ENCODE data around the gene ARHGAP4.

- TF ChIP-seq CTCF (IDR thresholded peaks at IDR 0.05 in 2 of 3, conservative IDR thresholded peaks at IDR 0.05 in 1 of 3; ENCODE audit: borderline replicate concordance in 1 of 3, insufficient read depth in 1 of 3, low read depth in 2 of 3, low read length in 2 of 3) (no peak), TCF7L2 (IDR thresholded peaks at IDR 0.05; ENCODE audit: borderline replicate concordance, extremely low read depth, insufficient read depth, insufficient read length) (no peak), YY1 (IDR thresholded peaks at IDR 0.05; ENCODE audit: extremely low read depth, insufficient replicate concordance, low read depth, low read length) (no peak), FOSL1 (IDR thresholded peaks at IDR 0.05; ENCODE audit: low read depth) (no peak), POLR2A (IDR thresholded peaks at IDR 0.05; ENCODE audit: borderline replicate concordance, extremely low read depth, insufficient read depth, insufficient read length) (no peak), POLR2AphosphoS5 (IDR thresholded peaks at IDR 0.05; ENCODE audit: low read depth, low read length) (no peak), REST (IDR thresholded peaks at IDR 0.05; ENCODE audit: low read depth) (no peak), EZH2 (IDR thresholded peaks at IDR 0.05) (no peak)
These were observed 59.6 kb downstream of the ARHGAP4 start for GRCh38 chrX:153866302-153867019.
